Stimulated activated naive CD8-positive, alpha-beta T cell treated with anti-CD3 and anti-CD28 coated beads, Interleukin-15, Interleukin-2, amounts not matched to agents 100 ng/mL and 50 ng/mL, for 24 hours (primary cell): ENCODE results near the gene LRRC36.
"Not testable (repeated sequence)": the region's sequence is repeated elsewhere in the genome, so short reads cannot be mapped to it uniquely, and the experiment has no call there.

ENCODE experiments used
- H3K27ac Mint-ChIP-seq: one replicate; pipeline ENCODE4 v1.8.0; 2021; ENCODE audit warnings: mild to moderate bottlenecking, mixed read lengths
- H3K27me3 Mint-ChIP-seq: one replicate; pipeline ENCODE4 v1.8.0; 2021; ENCODE audit warnings: mixed read lengths
- H3K36me3 Mint-ChIP-seq: one replicate; pipeline ENCODE4 v1.8.0; 2021; ENCODE audit warnings: low read depth, mixed read lengths
- H3K4me1 Mint-ChIP-seq: one replicate; pipeline ENCODE4 v1.8.0; 2021; ENCODE audit warnings: low read depth, mixed read lengths
- H3K4me3 Mint-ChIP-seq: one replicate; pipeline ENCODE4 v1.8.0; 2021; ENCODE audit warnings: mild to moderate bottlenecking, mixed read lengths
- H3K9me3 Mint-ChIP-seq: one replicate; pipeline ENCODE4 v1.8.0; 2021; ENCODE audit warnings: mixed read lengths

Gene LRRC36

DNA sequence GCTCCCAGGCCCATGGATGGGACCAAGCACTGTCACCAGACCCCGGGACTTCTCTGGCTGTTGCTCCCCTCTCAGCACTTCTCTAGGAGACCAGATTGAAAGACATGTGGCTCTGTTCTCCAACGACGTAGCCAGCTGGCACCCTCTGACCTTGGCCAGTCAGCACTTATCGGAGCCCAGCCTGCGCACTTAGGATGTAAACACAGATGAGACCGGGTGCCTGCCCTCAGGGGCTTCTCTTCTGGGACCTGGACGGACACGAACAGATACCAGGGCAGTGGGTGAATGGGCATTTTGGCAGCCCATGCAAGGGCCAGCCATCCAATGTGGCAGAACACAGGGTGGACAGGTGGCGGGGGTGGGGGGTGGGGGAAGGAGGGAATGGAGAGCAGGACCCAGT lies 83.0 kb downstream of the LRRC36 start:
- Mint-ChIP-seq H3K9me3 (no peaks in the 10 kb centered on the region), H3K27ac (no peak overlapping the region), H3K27me3 (peaks cover 4% of the 10 kb centered on the region), H3K36me3 (no peaks in the 10 kb centered on the region), H3K4me3 (no peak overlapping the region), H3K4me1 (no peaks in the 10 kb centered on the region)

DNA sequence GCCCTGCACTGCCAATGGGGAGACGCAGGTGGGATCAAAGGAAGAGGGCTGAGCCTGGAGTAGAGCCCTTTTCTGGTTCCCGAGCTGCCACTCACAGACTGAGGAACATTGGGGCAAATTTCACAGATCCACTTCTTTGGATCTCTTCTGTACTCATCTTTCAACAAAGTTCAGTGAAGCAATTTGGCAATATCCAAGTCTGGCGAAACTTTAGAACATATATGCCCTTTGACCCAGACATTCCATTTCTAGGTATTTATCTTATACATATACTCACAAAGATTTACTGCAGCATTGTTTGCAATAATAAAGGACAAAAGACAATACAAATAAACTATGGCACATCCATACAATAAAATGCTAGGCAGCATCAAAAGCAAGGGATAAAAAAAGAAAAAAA lies 84.7 kb downstream of the LRRC36 start:
- H3K27me3 Mint-ChIP-seq = peaks cover 9% of the 10 kb centered on the region
- no peak overlapping the region for H3K4me3 Mint-ChIP-seq
- H3K4me1 Mint-ChIP-seq = peaks cover 4% of the 10 kb centered on the region
- H3K9me3 Mint-ChIP-seq = no peaks in the 10 kb centered on the region
- H3K36me3 Mint-ChIP-seq = no peaks in the 10 kb centered on the region
- no peak overlapping the region for H3K27ac Mint-ChIP-seq

DNA sequence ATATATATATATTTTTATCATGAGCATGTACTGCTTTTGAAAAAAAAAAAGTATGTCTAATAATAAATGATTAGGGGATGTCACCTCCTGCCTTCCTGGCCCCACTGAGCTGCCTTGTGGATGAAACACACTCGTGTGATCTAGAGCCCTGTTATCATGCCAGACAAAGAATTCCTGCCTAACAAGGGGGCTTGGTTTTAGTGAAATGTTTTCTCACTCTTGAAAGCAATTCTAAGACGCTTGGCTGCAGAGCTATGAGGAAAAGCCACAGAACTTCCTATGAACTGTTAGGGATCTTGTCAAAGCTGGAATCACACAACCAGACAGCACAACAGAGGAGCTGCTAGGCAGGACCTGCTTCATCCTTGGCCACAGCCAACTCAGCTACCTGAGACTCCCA lies 85.7 kb downstream of the LRRC36 start:
- Mint-ChIP-seq H3K27ac (no peak overlapping the region), H3K9me3 (no peaks in the 10 kb centered on the region)

DNA sequence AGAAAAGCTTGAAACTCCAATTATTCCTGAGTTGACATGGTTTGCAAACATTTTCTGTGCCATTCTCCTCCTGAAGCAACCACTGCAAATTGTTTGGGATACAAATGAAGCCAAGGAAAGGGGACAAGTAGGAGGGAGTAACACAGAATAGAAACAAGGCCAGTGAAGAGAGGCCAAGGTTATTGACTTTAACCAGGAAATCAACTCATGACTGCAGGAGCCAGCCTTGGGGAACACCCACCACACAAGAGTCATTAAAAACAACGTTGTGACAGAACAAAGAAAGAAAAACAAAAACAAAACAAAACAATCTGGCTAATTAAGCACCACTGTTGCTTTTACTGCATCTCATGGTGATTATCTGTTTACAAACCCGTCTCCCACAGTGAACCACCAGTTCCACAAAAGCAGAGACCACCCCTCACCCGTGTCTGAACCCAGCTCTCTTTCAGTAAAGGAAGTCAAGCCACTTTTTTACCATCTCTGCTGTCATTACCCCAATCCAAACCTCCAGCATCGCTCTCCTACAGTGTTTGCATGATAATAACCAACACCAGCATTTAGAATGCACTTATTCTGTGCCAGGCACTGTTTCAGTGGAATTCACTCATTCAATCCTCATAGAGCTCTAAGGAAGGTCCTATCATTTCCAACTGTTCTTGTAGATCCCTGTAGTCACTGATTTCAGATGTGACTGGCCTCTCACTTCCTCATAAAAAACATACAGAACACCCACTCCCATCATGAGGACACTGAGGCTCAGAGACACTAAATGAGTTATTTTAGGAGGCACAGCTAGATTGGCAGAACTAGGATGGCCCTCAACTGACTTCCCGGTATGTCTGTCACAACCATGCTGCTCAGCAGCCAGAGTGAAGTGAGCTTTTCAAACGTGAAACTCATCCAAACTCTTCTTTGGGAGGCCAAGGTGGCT lies 87.6 kb downstream of the LRRC36 start:
- Mint-ChIP-seq H3K4me1 (peaks cover 9% of the 10 kb centered on the region), H3K27me3 (peaks cover 19% of the 10 kb centered on the region), H3K27ac (no peak overlapping the region), H3K36me3 (no peaks in the 10 kb centered on the region), H3K4me3 (no peak overlapping the region), H3K9me3 (no peaks in the 10 kb centered on the region)

More for the DNA sequence above, 85.7 kb downstream of the LRRC36 start:
- Mint-ChIP-seq H3K36me3 (no peaks in the 10 kb centered on the region), H3K27me3 (peaks cover 15% of the 10 kb centered on the region), H3K4me3 (no peak overlapping the region), H3K4me1 (peaks cover 9% of the 10 kb centered on the region)

DNA sequence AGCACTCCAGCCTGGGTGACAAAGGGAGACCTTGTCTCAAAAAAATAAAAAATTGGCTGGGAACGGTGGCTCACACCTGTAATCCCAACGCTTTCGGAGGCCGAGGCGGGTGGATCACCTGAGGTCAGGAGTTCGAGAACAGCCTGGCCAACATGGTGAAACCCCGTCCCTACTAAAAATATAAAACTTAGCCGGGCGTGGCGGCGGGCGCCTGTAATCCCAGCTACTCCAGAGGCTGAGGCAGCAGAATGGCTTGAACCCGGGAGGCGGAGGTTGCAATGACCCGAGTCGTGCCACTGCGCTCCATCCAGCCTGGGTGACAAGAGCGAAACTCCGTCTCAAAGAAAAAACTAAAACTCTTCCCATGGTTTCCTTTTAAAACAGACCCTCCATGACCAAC lies 88.8 kb downstream of the LRRC36 start:
- H3K27ac Mint-ChIP-seq, H3K4me1 Mint-ChIP-seq, H3K36me3 Mint-ChIP-seq, H3K9me3 Mint-ChIP-seq: not testable (repeated sequence)
- peaks cover 25% of the 10 kb centered on the region for H3K27me3 Mint-ChIP-seq
- peak overlapping the region; percentile 70 for H3K4me3 Mint-ChIP-seq

DNA sequence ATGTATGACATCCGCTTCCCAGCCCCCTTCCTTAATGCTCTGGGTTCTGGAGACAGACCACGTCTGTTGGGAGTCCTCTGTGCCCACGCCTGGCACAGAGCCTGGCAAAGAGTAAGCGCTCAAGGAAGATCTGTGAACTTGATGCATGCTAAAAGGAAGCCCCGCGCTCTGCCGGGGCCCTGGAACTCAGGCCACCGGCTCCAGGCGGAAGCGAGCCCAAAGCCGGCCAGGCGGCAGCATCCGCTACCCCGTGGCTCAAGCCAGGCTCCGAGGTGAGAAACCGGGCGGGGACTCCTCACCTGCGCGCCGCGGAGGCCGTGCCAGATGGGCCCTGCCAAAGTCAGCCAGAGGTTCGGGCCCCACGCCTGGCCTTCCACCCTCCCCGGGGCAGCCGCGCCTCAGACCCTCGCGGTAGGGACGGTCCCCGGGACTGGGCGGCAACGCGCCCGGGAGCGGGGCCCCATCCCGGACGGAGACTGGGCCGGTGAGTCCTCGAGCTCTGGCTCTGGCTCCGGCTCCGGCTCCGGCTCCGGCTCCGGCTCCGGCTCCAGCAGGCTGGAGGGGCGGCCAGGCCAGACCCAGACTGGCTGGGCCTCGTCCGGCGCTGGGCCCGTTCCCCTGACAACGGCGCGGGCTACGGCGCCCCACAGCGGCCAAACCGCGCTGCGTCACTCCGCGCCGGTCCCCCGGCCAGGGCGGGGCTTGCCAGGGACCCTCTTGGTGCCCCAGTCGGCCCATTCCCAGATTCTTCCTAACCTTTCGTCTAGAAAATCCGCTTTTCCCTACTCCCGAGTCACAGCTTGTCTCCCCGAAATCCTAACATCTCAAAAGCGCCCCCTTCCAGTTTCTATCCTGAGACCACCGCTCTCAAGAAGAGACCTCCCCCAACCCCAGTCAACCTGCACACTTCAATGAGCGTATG lies 89.5 kb downstream of the LRRC36 start, which contains the start of gene ZDHHC1:
TSS of gene ZDHHC1 (minus strand) at position 606 of the 922 bp plus-strand sequence. CDS start 8,702 bp downstream, outside the sequence.
- Mint-ChIP-seq H3K9me3 (no peaks in the 10 kb centered on the region), H3K36me3 (no peaks in the 10 kb centered on the region), H3K27ac (peak within 1 kb of the TSS; percentile 77), H3K4me1 (peaks cover 9% of the 10 kb centered on the region), H3K4me3 (peak within 1 kb of the TSS; percentile 80), H3K27me3 (peaks cover 25% of the 10 kb centered on the region)

DNA sequence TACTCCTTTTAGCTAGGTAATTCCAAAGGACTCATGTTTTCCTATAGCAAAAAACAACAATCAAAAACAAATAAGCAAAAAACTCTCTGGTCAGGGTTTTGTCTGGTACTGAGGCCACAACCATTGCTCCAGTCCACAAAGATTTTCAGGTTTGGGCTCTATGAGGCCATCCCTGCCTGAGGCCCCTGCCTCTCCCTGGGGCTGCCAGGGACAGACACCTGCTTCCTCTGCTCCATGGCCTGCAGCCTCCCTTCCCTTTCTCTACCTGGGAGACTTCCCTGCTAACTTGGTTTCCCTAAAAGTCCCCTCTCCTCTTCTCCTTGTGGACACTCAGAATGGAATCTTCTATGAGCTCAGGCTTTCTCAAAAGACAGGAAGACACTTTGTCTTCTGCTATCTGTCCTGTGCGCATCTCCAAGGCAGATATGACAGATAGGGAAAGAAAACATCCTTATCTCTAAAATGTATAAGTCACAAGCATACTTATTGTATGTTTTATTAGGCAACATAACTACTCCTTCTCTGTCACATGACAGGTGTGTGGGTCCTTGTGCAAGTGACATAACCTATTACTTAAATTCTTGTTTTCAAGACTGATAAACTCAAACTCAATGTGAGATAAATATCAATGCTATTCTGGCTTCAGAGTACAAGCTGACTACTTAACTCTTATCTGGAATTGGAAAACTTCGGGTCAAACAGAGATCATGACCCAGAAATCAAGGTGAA lies 90.9 kb downstream of the LRRC36 start:
- no peak overlapping the region for H3K27ac Mint-ChIP-seq
- peak overlapping the region; percentile 80 for H3K4me3 Mint-ChIP-seq
- no peaks in the 10 kb centered on the region for H3K36me3 Mint-ChIP-seq
- peaks cover 9% of the 10 kb centered on the region for H3K4me1 Mint-ChIP-seq
- peaks cover 25% of the 10 kb centered on the region for H3K27me3 Mint-ChIP-seq
- no peaks in the 10 kb centered on the region for H3K9me3 Mint-ChIP-seq

DNA sequence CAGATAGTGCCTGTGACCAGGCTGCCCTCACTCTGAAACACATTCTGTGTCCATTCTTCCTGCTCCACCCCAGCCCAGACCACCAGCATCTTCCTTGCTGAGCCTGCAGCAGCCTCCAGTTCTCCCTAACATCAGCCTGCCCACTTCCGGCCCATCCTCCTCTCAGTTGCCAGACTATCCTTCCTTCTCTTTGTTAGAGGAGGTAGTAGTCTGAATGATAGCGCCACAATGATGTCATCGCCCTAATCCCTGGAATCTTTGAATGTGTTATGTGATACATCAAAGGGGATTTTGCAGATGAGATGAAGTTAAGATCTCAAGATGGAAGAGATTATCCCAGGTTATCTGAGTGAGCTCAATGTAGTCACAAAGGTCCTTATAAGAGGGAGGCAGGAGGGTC lies 92.9 kb downstream of the LRRC36 start:
- Mint-ChIP-seq H3K27me3 (peaks cover 29% of the 10 kb centered on the region), H3K9me3 (no peaks in the 10 kb centered on the region), H3K27ac (no peak overlapping the region), H3K36me3 (no peaks in the 10 kb centered on the region), H3K4me3 (no peak overlapping the region), H3K4me1 (peaks cover 9% of the 10 kb centered on the region)

DNA sequence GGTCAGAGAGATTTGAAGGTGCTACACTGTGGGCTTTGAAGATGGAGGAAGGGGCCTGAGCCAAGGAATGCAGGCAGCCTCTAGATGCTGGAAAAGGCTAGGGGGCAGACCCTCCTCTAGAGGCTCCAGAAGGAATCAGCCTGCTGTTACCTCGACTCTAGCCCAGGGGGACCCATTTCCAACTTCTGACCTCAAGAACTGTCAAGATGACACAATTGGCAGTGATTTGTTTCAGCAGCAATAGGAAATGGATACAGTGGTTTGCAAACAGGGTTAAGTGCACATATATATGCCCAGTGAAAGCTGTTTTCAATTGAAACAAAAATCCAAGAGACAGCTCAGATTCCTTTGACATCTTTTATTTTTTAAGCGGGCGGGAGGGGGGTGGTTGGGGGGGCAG lies 93.3 kb downstream of the LRRC36 start:
- Mint-ChIP-seq H3K27me3 (peaks cover 29% of the 10 kb centered on the region), H3K9me3 (no peaks in the 10 kb centered on the region), H3K4me1 (peaks cover 9% of the 10 kb centered on the region), H3K36me3 (no peaks in the 10 kb centered on the region), H3K4me3 (no peak overlapping the region), H3K27ac (no peak overlapping the region)

DNA sequence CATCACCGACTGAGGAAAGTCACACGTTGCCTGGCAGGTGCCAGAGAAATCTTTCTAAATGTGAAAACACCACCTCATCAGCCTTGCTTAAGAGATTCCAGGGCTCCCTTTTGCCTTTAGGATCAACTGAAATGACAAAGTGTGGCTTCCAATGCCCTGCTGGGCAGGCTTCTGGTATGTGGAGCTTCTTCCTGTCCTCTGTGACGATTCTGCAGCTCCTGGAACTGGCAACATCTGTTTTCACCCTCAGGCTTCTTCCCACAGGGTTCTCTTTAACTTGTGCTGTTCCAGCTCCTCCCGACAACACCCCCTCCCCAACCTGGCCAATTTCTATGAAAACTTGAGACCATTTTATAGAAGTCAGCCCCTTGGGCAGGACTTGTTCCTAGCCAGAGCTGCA lies 94.4 kb downstream of the LRRC36 start:
- no peaks in the 10 kb centered on the region for H3K36me3 Mint-ChIP-seq
- H3K4me1 Mint-ChIP-seq = peaks cover 5% of the 10 kb centered on the region
- H3K27ac Mint-ChIP-seq = no peak overlapping the region
- H3K27me3 Mint-ChIP-seq = peaks cover 30% of the 10 kb centered on the region
- no peak overlapping the region for H3K4me3 Mint-ChIP-seq
- H3K9me3 Mint-ChIP-seq = no peaks in the 10 kb centered on the region

DNA sequence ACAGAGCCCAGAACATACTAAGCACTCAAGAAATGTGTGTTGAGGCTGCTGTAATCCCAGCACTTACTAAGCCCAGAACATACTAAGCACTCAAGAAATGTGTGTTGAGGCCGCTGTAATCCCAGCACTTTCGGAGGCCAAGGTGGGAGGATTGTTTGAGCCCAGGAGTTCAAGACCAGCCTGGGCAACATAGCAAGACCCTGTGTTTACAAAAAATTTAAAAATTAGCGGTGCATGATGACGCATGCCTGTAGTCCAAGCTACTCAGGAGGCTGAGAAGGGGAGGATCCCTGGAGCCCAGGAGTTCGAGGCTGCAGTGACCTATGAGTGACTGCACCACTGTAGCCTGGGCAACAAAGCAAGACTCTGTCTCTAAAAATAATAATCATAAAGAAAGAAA lies 96.4 kb downstream of the LRRC36 start:
- Mint-ChIP-seq H3K4me3 (no peak overlapping the region), H3K27ac (no peak overlapping the region), H3K9me3 (no peaks in the 10 kb centered on the region), H3K4me1 (no peaks in the 10 kb centered on the region), H3K27me3 (peaks cover 31% of the 10 kb centered on the region), H3K36me3 (no peaks in the 10 kb centered on the region)

DNA sequence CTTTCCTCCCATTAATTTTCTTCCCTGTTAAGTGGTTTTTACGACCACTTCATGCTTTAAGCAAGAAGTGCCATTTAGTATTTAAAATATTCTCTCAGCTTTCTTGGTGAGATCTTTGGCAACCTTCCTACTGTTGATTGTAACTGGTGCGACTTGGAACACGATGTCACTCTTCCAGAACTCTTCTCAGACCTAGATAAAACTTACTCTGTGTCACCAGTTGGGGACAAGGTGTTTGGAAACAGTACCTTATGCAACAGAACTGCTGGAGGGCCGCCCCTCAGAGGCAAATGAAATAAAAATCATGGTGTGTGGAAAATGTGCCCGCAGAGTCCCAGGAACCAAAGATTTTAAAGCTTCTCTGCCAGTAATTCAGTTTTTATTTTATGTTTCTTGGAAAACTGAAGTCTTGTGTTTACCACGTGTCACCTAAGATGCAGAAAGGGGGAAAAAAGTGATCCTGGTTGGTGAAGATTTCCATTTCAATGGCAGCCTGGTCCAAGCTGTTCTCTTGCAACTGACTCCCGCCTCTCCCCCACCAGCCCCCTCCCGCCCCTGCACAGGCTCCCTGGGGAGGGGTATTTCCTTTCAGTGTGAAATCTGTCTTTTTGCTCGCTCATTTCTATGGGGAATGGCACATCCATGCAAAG lies 97.1 kb downstream of the LRRC36 start:
- Mint-ChIP-seq H3K4me1 (no peaks in the 10 kb centered on the region), H3K27ac (no peak overlapping the region), H3K36me3 (no peaks in the 10 kb centered on the region), H3K4me3 (no peak overlapping the region), H3K9me3 (no peaks in the 10 kb centered on the region), H3K27me3 (peaks cover 35% of the 10 kb centered on the region)

DNA sequence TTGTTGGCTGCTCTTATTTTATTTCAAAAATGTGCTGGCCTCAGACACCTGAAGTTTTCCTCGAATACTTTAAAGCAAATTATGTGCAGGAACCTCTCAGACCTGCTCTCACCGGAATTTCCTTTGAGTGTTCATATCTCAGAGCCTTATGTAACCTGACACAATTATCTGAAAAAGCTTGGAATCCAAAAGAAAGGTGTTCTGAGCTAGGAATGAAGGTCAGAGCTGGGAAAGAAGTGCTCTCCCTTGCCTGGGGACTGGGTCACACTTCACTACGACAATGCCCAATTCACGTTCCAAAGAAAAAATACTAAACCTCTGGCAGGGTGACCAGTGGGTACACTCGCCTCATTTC lies 97.6 kb downstream of the LRRC36 start:
- Mint-ChIP-seq H3K4me1 (no peaks in the 10 kb centered on the region), H3K27me3 (peaks cover 39% of the 10 kb centered on the region), H3K27ac (no peak overlapping the region), H3K9me3 (no peaks in the 10 kb centered on the region), H3K36me3 (no peaks in the 10 kb centered on the region), H3K4me3 (no peak overlapping the region)

DNA sequence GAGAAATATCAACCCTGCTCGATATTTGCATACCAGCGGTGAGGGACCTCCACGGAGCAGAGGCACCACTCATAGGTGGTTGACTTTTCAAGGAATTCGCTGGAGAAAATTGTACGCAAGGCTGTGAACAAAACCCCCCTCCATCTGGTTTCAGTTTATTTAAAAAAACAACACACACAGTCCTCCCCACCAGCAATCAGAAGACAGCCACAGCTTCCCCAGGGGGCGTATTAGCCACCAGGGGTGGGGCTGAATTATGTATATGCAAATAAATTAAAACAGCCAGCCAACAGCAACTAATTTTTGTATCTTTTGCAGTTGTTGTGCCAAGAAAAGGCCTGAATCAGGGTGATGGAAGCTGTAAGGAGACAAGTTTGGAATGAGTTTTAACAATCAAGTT lies 98.4 kb downstream of the LRRC36 start:
- Mint-ChIP-seq H3K4me3 (no peak overlapping the region), H3K27ac (no peak overlapping the region)

More for the DNA sequence above, 98.4 kb downstream of the LRRC36 start:
- Mint-ChIP-seq H3K36me3 (no peaks in the 10 kb centered on the region), H3K4me1 (peaks cover under 1% of the 10 kb centered on the region), H3K27me3 (peaks cover 39% of the 10 kb centered on the region), H3K9me3 (no peaks in the 10 kb centered on the region)
